GM23248 (cell line): ENCODE measurements around the gene FN3KRP.

ENCODE experiments used
- EZH2 ChIP-seq: fragments of 200-600 bp; sonication (generic); IDR thresholded peaks from 2 replicates; pipeline ENCODE4 v1.6.1; 2018; ENCODE audit warnings: antibody characterized with exemption, mild to moderate bottlenecking; ENCODE audit not compliant: insufficient read depth, poor library complexity, severe bottlenecking
- EZH2phosphoT487 ChIP-seq: fragments of 200-600 bp; sonication (generic); IDR thresholded peaks from 2 replicates; pipeline ENCODE4 v1.6.1; 2018; ENCODE audit warnings: antibody characterized with exemption, moderate library complexity, mild to moderate bottlenecking, low read depth; ENCODE audit not compliant: insufficient read depth

DNA sequence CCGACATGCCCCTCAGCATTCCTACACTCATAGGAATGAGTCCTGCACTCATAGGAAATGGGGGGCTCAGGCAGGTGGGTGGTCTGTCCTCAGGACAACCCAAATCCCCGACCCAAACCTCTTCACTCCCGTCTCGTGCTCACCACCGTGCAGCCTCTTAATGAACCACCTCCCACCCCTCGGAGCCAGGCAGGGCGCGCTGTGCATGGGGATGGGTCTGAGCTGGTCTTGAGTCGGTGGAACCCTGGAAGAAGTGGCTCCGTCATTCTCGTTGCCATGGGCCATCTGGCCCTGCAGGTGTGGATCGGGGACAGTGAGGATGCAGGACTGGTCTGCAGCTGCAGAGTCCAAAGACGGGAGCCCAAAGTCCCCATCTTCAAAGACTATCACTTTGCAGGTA, 11.6 kb upstream of the FN3KRP start:
- no peak for TF ChIP-seq EZH2
- no peak for TF ChIP-seq EZH2phosphoT487
